Trophoblast cell (in vitro differentiated cells and primary cell): ENCODE results near the gene MAPT.

Experiments
- DNase-seq, 2 donors: peaks; one replicate each; pipeline ENCODE4 v3.0.0-alpha.2; 2016
- H2AFZ ChIP-seq: 2 replicates; pipeline ENCODE4 v1.6.1; 2013; ENCODE audit warnings: low read length, moderate library complexity, mild to moderate bottlenecking; ENCODE audit not compliant: insufficient read depth, poor library complexity
- H2AK5ac ChIP-seq: 2 replicates; pipeline ENCODE4 v1.6.1; 2013; ENCODE audit warnings: mild to moderate bottlenecking, low read length
- H2BK120ac ChIP-seq: 2 replicates; pipeline ENCODE4 v1.6.1; 2013; ENCODE audit warnings: low read length, mild to moderate bottlenecking, moderate library complexity; ENCODE audit not compliant: insufficient read depth, poor library complexity
- H2BK12ac ChIP-seq: 2 replicates; pipeline ENCODE4 v1.6.1; 2013; ENCODE audit warnings: mild to moderate bottlenecking, low read length, moderate library complexity
- H2BK5ac ChIP-seq: 2 replicates; pipeline ENCODE4 v1.6.1; 2013; ENCODE audit warnings: low read length, low read depth, moderate library complexity, mild to moderate bottlenecking; ENCODE audit not compliant: poor library complexity
- H3K14ac ChIP-seq: 2 replicates; pipeline ENCODE4 v1.6.1; 2013; ENCODE audit warnings: mild to moderate bottlenecking, low read length
- H3K18ac ChIP-seq: 2 replicates; pipeline ENCODE4 v1.6.1; 2013; ENCODE audit warnings: mild to moderate bottlenecking, low read length
- H3K23ac ChIP-seq: 2 replicates; pipeline ENCODE4 v1.6.1; 2013; ENCODE audit warnings: low read length
- H3K27ac ChIP-seq: 2 replicates; pipeline ENCODE4 v1.5.1; 2013; ENCODE audit warnings: low read depth, mild to moderate bottlenecking, inconsistent platforms, low read length, moderate library complexity
- H3K27me3 ChIP-seq: 2 replicates; pipeline ENCODE4 v1.6.1; 2013; ENCODE audit warnings: inconsistent platforms, mild to moderate bottlenecking, low read length, moderate library complexity; ENCODE audit not compliant: insufficient read depth
- H3K36me3 ChIP-seq, 2 experiments: 1 replicate in 1 of 2; 2 replicates in 1 of 2; pipeline ENCODE4 v1.6.1; 2013; ENCODE audit warnings: low read length in 2 of 2, mild to moderate bottlenecking in 2 of 2, moderate library complexity in 1 of 2; ENCODE audit not compliant: insufficient read depth in 2 of 2, control insufficient read depth in 1 of 2
- H3K4ac ChIP-seq: 2 replicates; pipeline ENCODE4 v1.6.1; 2013; ENCODE audit warnings: low read depth, mild to moderate bottlenecking, low read length, moderate library complexity
- H3K4me1 ChIP-seq, 2 experiments: 1 replicate in 1 of 2; 2 replicates in 1 of 2; pipeline ENCODE4 v1.6.1; 2013; ENCODE audit warnings: low read length in 2 of 2, mild to moderate bottlenecking in 2 of 2, moderate library complexity in 1 of 2; ENCODE audit not compliant: insufficient read depth in 2 of 2, control insufficient read depth in 1 of 2
- H3K4me2 ChIP-seq: 2 replicates; pipeline ENCODE4 v1.6.1; 2013; ENCODE audit warnings: inconsistent platforms, mild to moderate bottlenecking, low read length, moderate library complexity
- H3K4me3 ChIP-seq: 2 replicates; pipeline ENCODE4 v1.5.1; 2013; ENCODE audit warnings: mild to moderate bottlenecking, low read depth, low read length, inconsistent platforms
- H3K79me1 ChIP-seq: one replicate; pipeline ENCODE4 v1.6.1; 2013; ENCODE audit warnings: low read length
- H3K79me2 ChIP-seq: 2 replicates; pipeline ENCODE4 v1.6.1; 2013; ENCODE audit warnings: low read length, mild to moderate bottlenecking; ENCODE audit not compliant: control insufficient read depth, insufficient read depth, poor library complexity
- H3K9ac ChIP-seq: 2 replicates; pipeline ENCODE4 v1.6.1; 2013; ENCODE audit warnings: mild to moderate bottlenecking, low read length
- H3K9me3 ChIP-seq: 2 replicates; pipeline ENCODE4 v1.6.1; 2013; ENCODE audit warnings: low read depth, mild to moderate bottlenecking, control low read depth, inconsistent platforms, low read length; ENCODE audit not compliant: insufficient read depth
- H4K12ac ChIP-seq: 2 replicates; pipeline ENCODE4 v1.6.1; 2013; ENCODE audit warnings: low read depth, mild to moderate bottlenecking, low read length, moderate library complexity
- H4K8ac ChIP-seq: 2 replicates; pipeline ENCODE4 v1.6.1; 2013; ENCODE audit warnings: low read depth, mild to moderate bottlenecking, low read length, moderate library complexity
- H4K91ac ChIP-seq: one replicate; pipeline ENCODE4 v1.6.1; 2013; ENCODE audit warnings: low read depth, mild to moderate bottlenecking, low read length, moderate library complexity
- WGBS: extraction: QIAGEN DNeasy Blood & Tissue Kit; methylation state at CpG from one replicate; pipeline ENCODE4 v1.1.7; 2013; ENCODE audit warnings: missing lambda C conversion rate; ENCODE audit not compliant: insufficient read length, insufficient coverage; ENCODE audit errors: extremely low coverage; 5-methylcytosine and 5-hydroxymethylcytosine counted together

The MAPT gene

GRCh38 chr17:46064460-46064859 is 170.1 kb downstream of the MAPT start:
- Histone ChIP-seq H3K27me3 (no peaks in the 10 kb centered on the region), H3K27ac (peak overlapping the region; percentile 12), H2AK5ac (no peak overlapping the region), H2AFZ (no peak overlapping the region), H3K4me1 (peaks cover 0 to 3% of the 10 kb centered on the region in 2 experiments), H2BK5ac (no peak overlapping the region), H3K36me3 (peaks cover 13% of the 10 kb centered on the region in 2 experiments), H3K4ac (no peak overlapping the region), H3K14ac (no peak overlapping the region), H4K12ac (no peak overlapping the region), H4K8ac (no peak overlapping the region), H3K4me2 (no peak overlapping the region), H4K91ac (no peak overlapping the region), H3K79me1 (no peaks in the 10 kb centered on the region), H3K18ac (no peak overlapping the region), H3K9me3 (no peaks in the 10 kb centered on the region), H3K4me3 (no peak overlapping the region), H2BK120ac (no peak overlapping the region), H3K23ac (no peak overlapping the region), H2BK12ac (no peak overlapping the region), H3K9ac (no peak overlapping the region), H3K79me2 (peaks cover 2% of the 10 kb centered on the region)
- DNase-seq, result no peak
- no CpG with 5 or more reads among the region's 1 CpG for WGBS

GRCh38 chr17:46071796-46072195 is 177.4 kb downstream of the MAPT start:
- H3K18ac ChIP-seq, result no peak overlapping the region
- H3K27me3 ChIP-seq, result no peaks in the 10 kb centered on the region
- H4K91ac ChIP-seq, result no peak overlapping the region
- no peak overlapping the region for H3K14ac ChIP-seq
- H3K23ac ChIP-seq, result no peak overlapping the region
- peaks cover 3 to 5% of the 10 kb centered on the region in 2 experiments for H3K36me3 ChIP-seq
- H2AK5ac ChIP-seq, result no peak overlapping the region
- no peak overlapping the region for H2AFZ ChIP-seq
- no peak for DNase-seq
- no peak overlapping the region for H3K4ac ChIP-seq
- no peaks in the 10 kb centered on the region for H3K9me3 ChIP-seq
- no peak overlapping the region for H2BK12ac ChIP-seq
- WGBS, result no CpG with 5 or more reads among the region's 5 CpGs
- no peaks in the 10 kb centered on the region for H3K79me2 ChIP-seq
- no peak overlapping the region for H2BK120ac ChIP-seq
- H3K4me2 ChIP-seq, result no peak overlapping the region
- no peak overlapping the region for H4K8ac ChIP-seq
- no peaks in the 10 kb centered on the region for H3K79me1 ChIP-seq
- no peak overlapping the region for H3K27ac ChIP-seq
- no peak overlapping the region for H3K4me3 ChIP-seq
- no peak overlapping the region for H4K12ac ChIP-seq
- H3K4me1 ChIP-seq, result no peaks in the 10 kb centered on the region
- no peak overlapping the region for H3K9ac ChIP-seq
- no peak overlapping the region for H2BK5ac ChIP-seq

- H3K4me2 ChIP-seq, result no peak overlapping the region
- no peak overlapping the region for H2BK120ac ChIP-seq
- no peaks in the 10 kb centered on the region for H3K4me1 ChIP-seq
- H2BK12ac ChIP-seq, result no peak overlapping the region
- H4K91ac ChIP-seq, result no peak overlapping the region
- H3K27me3 ChIP-seq, result no peaks in the 10 kb centered on the region
- H3K23ac ChIP-seq, result no peak overlapping the region
- H4K8ac ChIP-seq, result no peak overlapping the region
- H3K18ac ChIP-seq, result no peak overlapping the region
- no peaks in the 10 kb centered on the region for H3K79me2 ChIP-seq
- no peaks in the 10 kb centered on the region for H3K9me3 ChIP-seq
- H3K14ac ChIP-seq, result no peak overlapping the region
- DNase-seq, result peak in 1 of 2 donors; percentile 76
- no peak overlapping the region for H3K27ac ChIP-seq
- no peak overlapping the region for H2AFZ ChIP-seq
- no peak overlapping the region for H3K4me3 ChIP-seq
- H3K4ac ChIP-seq, result no peak overlapping the region
- H3K9ac ChIP-seq, result no peak overlapping the region
- H4K12ac ChIP-seq, result no peak overlapping the region
- no CpG with 5 or more reads among the region's 1 CpG for WGBS
- no peak overlapping the region for H2AK5ac ChIP-seq
- H3K36me3 ChIP-seq, result peaks cover 3 to 6% of the 10 kb centered on the region in 2 experiments
- no peak overlapping the region for H2BK5ac ChIP-seq
- H3K79me1 ChIP-seq, result no peaks in the 10 kb centered on the region
Measured at GRCh38 chr17:46072998-46073397, 178.6 kb downstream of the MAPT start.

GRCh38 chr17:46074540-46074939 is 180.2 kb downstream of the MAPT start:
- Histone ChIP-seq H3K23ac (no peak overlapping the region), H4K12ac (no peak overlapping the region), H4K91ac (no peak overlapping the region), H3K4me2 (no peak overlapping the region), H4K8ac (no peak overlapping the region), H3K18ac (no peak overlapping the region), H3K79me2 (no peaks in the 10 kb centered on the region), H3K27me3 (no peaks in the 10 kb centered on the region), H2BK5ac (no peak overlapping the region), H3K36me3 (peaks cover under 1 to 3% of the 10 kb centered on the region in 2 experiments), H3K4me3 (no peak overlapping the region), H3K27ac (no peak overlapping the region), H3K9ac (no peak overlapping the region), H3K9me3 (no peaks in the 10 kb centered on the region), H3K4ac (no peak overlapping the region), H3K4me1 (no peaks in the 10 kb centered on the region), H3K79me1 (no peaks in the 10 kb centered on the region), H2AFZ (no peak overlapping the region), H2BK12ac (no peak overlapping the region), H3K14ac (no peak overlapping the region), H2BK120ac (no peak overlapping the region), H2AK5ac (no peak overlapping the region)
- no CpG with 5 or more reads among the region's 1 CpG for WGBS
- no peak for DNase-seq
